NCI-H1694 treated with DMSO at 0.1 percent for 48 hours (cell line): ENCODE results near the gene CDH24.

ENCODE experiments used
- DNase-seq: peaks from one replicate; lab custom pipeline; 2025; lab: John Stamatoyannopoulos, UW

The CDH24 gene

GRCh38 chr14:23066368-23066767 is 9.0 kb upstream of the CDH24 start:
- no peak for DNase-seq

GRCh38 chr14:23063601-23064000 is 6.3 kb upstream of the CDH24 start:
- no peak for DNase-seq

- no peak for DNase-seq
Measured at GRCh38 chr14:23062002-23062401, 4.7 kb upstream of the CDH24 start.

- DNase-seq, result no peak
Measured at GRCh38 chr14:23060536-23061260, 3.4 kb upstream of the CDH24 start.

- DNase-seq, result no peak
Measured at GRCh38 chr14:23058654-23059504, 1.6 kb upstream of the CDH24 start.

GRCh38 chr14:23057757-23058653 is 685 bp upstream of the CDH24 start:
- no peak for DNase-seq

- DNase-seq, result no peak
Measured at GRCh38 chr14:23056145-23056955, 970 bp downstream of the CDH24 start.

- no peak for DNase-seq
Measured at GRCh38 chr14:23055621-23056144, 1.6 kb downstream of the CDH24 start.

- no peak for DNase-seq
Measured at GRCh38 chr14:23055147-23055550, 2.2 kb downstream of the CDH24 start.

GRCh38 chr14:23054000-23054811 is 3.1 kb downstream of the CDH24 start:
- DNase-seq, result no peak

GRCh38 chr14:23053426-23053825 is 3.9 kb downstream of the CDH24 start:
- no peak for DNase-seq

GRCh38 chr14:23052671-23053070 is 4.6 kb downstream of the CDH24 start:
- DNase-seq, result no peak

- no peak for DNase-seq
Measured at GRCh38 chr14:23052182-23052623, 5.1 kb downstream of the CDH24 start.

GRCh38 chr14:23051141-23052057 is 5.9 kb downstream of the CDH24 start:
- no peak for DNase-seq

GRCh38 chr14:23049011-23049410 is 8.3 kb downstream of the CDH24 start:
- DNase-seq, result no peak

- DNase-seq, result no peak
Measured at GRCh38 chr14:23047751-23048693, 9.3 kb downstream of the CDH24 start.

- no peak for DNase-seq
Measured at GRCh38 chr14:23047034-23047634, 10.2 kb downstream of the CDH24 start.
